Endodermal cell (in vitro differentiated cells): ENCODE measurements around the gene AXIN2. TPM values are rescaled to one million over a fixed set of nuclear protein-coding genes. Genes with fewer than 3 reads are reported as not detected.

Source experiments
- DNase-seq: peaks from one replicate; pipeline ENCODE4 v3.0.0-alpha.2; 2017
- H3K27ac ChIP-seq: 2 replicates; pipeline ENCODE4 v1.5.1; 2013; ENCODE audit warnings: mild to moderate bottlenecking, low read depth, low read length, moderate library complexity
- H3K27me3 ChIP-seq: 2 replicates; pipeline ENCODE4 v1.6.1; 2013; ENCODE audit warnings: mild to moderate bottlenecking, low read length, moderate library complexity; ENCODE audit not compliant: insufficient read depth, control insufficient read depth, poor library complexity, severe bottlenecking
- H3K36me3 ChIP-seq: 2 replicates; pipeline ENCODE4 v1.7.0; 2013; ENCODE audit warnings: mild to moderate bottlenecking, low read length, moderate library complexity; ENCODE audit not compliant: control insufficient read depth, insufficient read depth
- H3K4me1 ChIP-seq: one replicate; pipeline ENCODE4 v1.7.0; 2013; ENCODE audit warnings: low read length; ENCODE audit not compliant: control insufficient read depth, insufficient read depth
- H3K4me3 ChIP-seq: 2 replicates; pipeline ENCODE4 v1.5.1; 2013; ENCODE audit warnings: mild to moderate bottlenecking, low read length, moderate library complexity
- H3K9ac ChIP-seq: 2 replicates; pipeline ENCODE4 v1.6.1; 2013; ENCODE audit warnings: mild to moderate bottlenecking, low read length, moderate library complexity; ENCODE audit not compliant: poor library complexity, severe bottlenecking; ENCODE audit errors: extremely low read depth
- H3K9me3 ChIP-seq: 2 replicates; pipeline ENCODE4 v1.6.1; 2013; ENCODE audit warnings: mild to moderate bottlenecking, low read length, moderate library complexity; ENCODE audit not compliant: control insufficient read depth
- H3K27ac Mint-ChIP-seq: 2 replicates; pipeline ENCODE4 v1.8.0; 2020; ENCODE audit warnings: mixed read lengths
- H3K27me3 Mint-ChIP-seq: 2 replicates; pipeline ENCODE4 v1.8.0; 2021; ENCODE audit warnings: mild to moderate bottlenecking, mixed read lengths; ENCODE audit not compliant: insufficient read depth
- H3K36me3 Mint-ChIP-seq: 2 replicates; pipeline ENCODE4 v1.8.0; 2020; ENCODE audit warnings: low read depth, mixed read lengths
- H3K4me1 Mint-ChIP-seq: 2 replicates; pipeline ENCODE4 v1.8.0; 2020; ENCODE audit warnings: mixed read lengths
- H3K4me3 Mint-ChIP-seq: 2 replicates; pipeline ENCODE4 v1.8.0; 2020; ENCODE audit warnings: mild to moderate bottlenecking, moderate library complexity, mixed read lengths
- H3K9me3 Mint-ChIP-seq: 2 replicates; pipeline ENCODE4 v1.8.0; 2020; ENCODE audit warnings: mild to moderate bottlenecking, mixed read lengths
- CTCF ChIP-seq: fragments of 200-600 bp; sonication (generic); conservative IDR thresholded peaks from 2 replicates; pipeline ENCODE4 v1.5.0; 2021; ENCODE audit warnings: antibody characterized with exemption, mild to moderate bottlenecking
- WGBS, 2 experiments: methylation state at CpG; one replicate each; pipeline versions ENCODE4 v1.1.5 to v1.1.7; 2013; ENCODE audit warnings: missing lambda C conversion rate in 2 of 2, mixed read lengths in 1 of 2; ENCODE audit not compliant: insufficient coverage in 1 of 2, insufficient read length in 1 of 2; 5-methylcytosine and 5-hydroxymethylcytosine counted together
- long read RNA-seq, 4 experiments: library from polyadenylated mRNA in 2 of 4; library from RNA in 1 of 4; library from capped mRNA in 1 of 4; stranded (forward) in 3 of 4; unstranded in 1 of 4; transcript quantifications; one replicate each; pipeline ENCODE4 v2.0.0, GENCODE V29; 2020 to 2021; ENCODE audit warnings: inconsistent platforms in 1 of 4
- polyA plus RNA-seq, 2 experiments: library from polyadenylated mRNA; stranded (reverse); fragments of 50-300 nt; gene quantifications; one replicate each; pipeline ENCODE4 v1.2.3, GENCODE V29; 2013
- total RNA-seq, 2 donors: library from RNA; stranded (reverse); fragmentation: NEBNext Ultra II Directional in 1 of 2; extraction: Animal tissue kit (Norgen Biotek cat#: 25700) in 1 of 2; gene quantifications; 2 replicates in 1 of 2; 3 replicates in 1 of 2; pipeline ENCODE4 v1.2.1, GENCODE V29; 2021

The AXIN2 gene
- total RNA-seq = 10 to 100 TPM; 40.1 to 53.2 TPM
- polyA plus RNA-seq (2013, experiment 1 of 2) = 74.8 TPM
- 73.2 TPM for polyA plus RNA-seq (2013, experiment 2 of 2)
- long read RNA-seq, experiment 1, partial matches to known transcripts = 5 of 8 reads
- long read RNA-seq, experiment 1, other reads (novel, unspliced or antisense) = 3 of 8 reads
- long read RNA-seq, experiment 2, full-length matches to known transcripts = 14 of 66 reads
- long read RNA-seq, experiment 2, partial matches to known transcripts = 12 of 66 reads
- long read RNA-seq, experiment 2, other reads (novel, unspliced or antisense) = 40 of 66 reads
- long read RNA-seq, experiment 3, full-length matches to known transcripts = 31 of 59 reads
- long read RNA-seq, experiment 3, partial matches to known transcripts = 6 of 59 reads
- long read RNA-seq, experiment 3, other reads (novel, unspliced or antisense) = 22 of 59 reads
- long read RNA-seq, experiment 4, partial matches to known transcripts = 0 of 4 reads
- long read RNA-seq, experiment 4, other reads (novel, unspliced or antisense) = 4 of 4 reads

- Histone ChIP-seq H3K9me3 (peaks cover 5% of the 10 kb centered on the region), H3K27ac (peak within 1 kb of the TSS; percentile 97), H3K27me3 (no peaks in the 10 kb centered on the region), H3K4me3 (peak within 1 kb of the TSS; percentile 75), H3K4me1 (peaks cover 6% of the 10 kb centered on the region), H3K9ac (peak within 1 kb of the TSS; percentile 81), H3K36me3 (peaks cover 17% of the 10 kb centered on the region)
- peak; percentile 42 for TF ChIP-seq CTCF
- peak; percentile 99 for DNase-seq
- Mint-ChIP-seq H3K27ac (peak within 1 kb of the TSS; percentile 82), H3K27me3 (peaks cover 1% of the 10 kb centered on the region), H3K4me3 (no peak within 1 kb of the TSS), H3K4me1 (peaks cover 17% of the 10 kb centered on the region), H3K36me3 (no peaks in the 10 kb centered on the region), H3K9me3 (no peaks in the 10 kb centered on the region)
- WGBS, 2 experiments = 1 to 4% methylated on average over 12 to 49 of the region's 65 CpGs
Measured at GRCh38 chr17:65561452-65562205, at the start of gene AXIN2. Gene AXIN2, minus strand, starts transcription at chr17:65561648. Its CDS starts 3,028 bp downstream, at chr17:65558620.

GRCh38 chr17:65609749-65610148, 48.3 kb upstream of the AXIN2 start:
- H3K27me3 ChIP-seq = no peaks in the 10 kb centered on the region
- no peaks in the 10 kb centered on the region for H3K36me3 Mint-ChIP-seq

More at GRCh38 chr17:65609749-65610148, 48.3 kb upstream of the AXIN2 start:
- WGBS, 2 experiments = 90 to 97% methylated on average over 1 to 2 of the region's 2 CpGs
- Histone ChIP-seq H3K4me1 (peaks cover 6% of the 10 kb centered on the region), H3K9ac (no peak overlapping the region), H3K27ac (no peak overlapping the region), H3K9me3 (no peaks in the 10 kb centered on the region), H3K36me3 (no peaks in the 10 kb centered on the region), H3K4me3 (no peak overlapping the region)
- DNase-seq = no peak
- no peak overlapping the region for H3K4me3 Mint-ChIP-seq
- H3K27me3 Mint-ChIP-seq = peaks cover 2% of the 10 kb centered on the region
- no peaks in the 10 kb centered on the region for H3K9me3 Mint-ChIP-seq
- no peak for TF ChIP-seq CTCF
- H3K27ac Mint-ChIP-seq = no peak overlapping the region
- H3K4me1 Mint-ChIP-seq = peaks cover 6% of the 10 kb centered on the region
